ACC112 (cell line): Measurements from ENCODE around the gene CTNNBL1.

Experiments used
- H2AFZ ChIP-seq: fragments of 200-600 bp; sonication (generic); one replicate; pipeline ENCODE4 v1.6.0; 2017; ENCODE audit warnings: antibody characterized with exemption, low read length; ENCODE audit not compliant: unreplicated experiment
- H3K27ac ChIP-seq: fragments of 200-600 bp; sonication (generic); 2 replicates; pipeline ENCODE4 v1.5.1; 2014; ENCODE audit warnings: low read depth, mild to moderate bottlenecking, antibody characterized with exemption, low read length, moderate library complexity
- H3K27me3 ChIP-seq: fragments of 200-600 bp; sonication (generic); 2 replicates; pipeline ENCODE4 v1.6.1; 2014; ENCODE audit warnings: mild to moderate bottlenecking, antibody characterized with exemption, low read length, moderate library complexity, mixed read lengths; ENCODE audit not compliant: insufficient read depth
- H3K36me3 ChIP-seq: fragments of 200-600 bp; sonication (generic); 2 replicates; pipeline ENCODE4 v1.6.1; 2016; ENCODE audit warnings: mild to moderate bottlenecking, antibody characterized with exemption, low read length, moderate library complexity, mixed read lengths; ENCODE audit not compliant: insufficient read depth
- H3K4me1 ChIP-seq: fragments of 200-600 bp; sonication (generic); one replicate; pipeline ENCODE4 v1.6.1; 2016; ENCODE audit warnings: low read length, mixed read lengths; ENCODE audit not compliant: insufficient read depth, unreplicated experiment, control insufficient read depth
- H3K4me3 ChIP-seq: fragments of 200-600 bp; sonication (generic); 2 replicates; pipeline ENCODE4 v1.5.1; 2014; ENCODE audit warnings: mild to moderate bottlenecking, low read depth, low read length
- H3K79me2 ChIP-seq: fragments of 200-600 bp; sonication (generic); one replicate; pipeline ENCODE4 v1.6.0; 2016; ENCODE audit warnings: low read length; ENCODE audit not compliant: control insufficient read depth, unreplicated experiment, insufficient read depth

CTNNBL1 gene

DNA sequence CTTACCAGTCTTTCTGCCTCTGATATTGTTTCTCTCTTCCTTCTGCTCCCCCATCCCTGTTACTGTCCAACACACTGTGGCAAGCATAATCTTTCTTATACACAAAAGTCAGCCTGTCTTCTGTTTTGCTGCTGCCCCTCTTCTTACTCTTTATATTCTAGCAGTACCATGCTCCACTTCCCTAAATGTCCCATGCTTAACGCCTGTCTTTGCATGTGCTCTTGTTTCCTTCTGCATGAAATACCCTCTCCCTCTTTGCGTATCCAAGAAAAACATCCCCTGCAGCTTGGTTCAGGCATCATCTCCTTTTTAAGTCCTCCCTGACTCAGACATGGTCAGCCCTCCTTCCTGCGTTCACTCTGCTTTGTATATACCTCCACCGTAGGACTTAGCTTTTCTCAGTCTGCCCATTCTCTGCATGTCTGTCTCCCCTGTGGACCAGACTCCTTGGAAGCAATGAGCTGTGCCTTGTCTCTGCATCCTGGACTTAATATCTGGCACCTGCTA lies 103.9 kb downstream of the CTNNBL1 start:
- no peak overlapping the region for H3K27ac ChIP-seq
- H3K36me3 ChIP-seq: 0 out of 2 replicates have a peak, but pooled peaks cover 3% of the 10 kb centered on the region
- H3K4me3 ChIP-seq: no peak overlapping the region
- H3K27me3 ChIP-seq: no peaks in the 10 kb centered on the region
- no peak overlapping the region for H2AFZ ChIP-seq
- H3K4me1 ChIP-seq: no peaks in the 10 kb centered on the region
- H3K79me2 ChIP-seq: no peaks in the 10 kb centered on the region

DNA sequence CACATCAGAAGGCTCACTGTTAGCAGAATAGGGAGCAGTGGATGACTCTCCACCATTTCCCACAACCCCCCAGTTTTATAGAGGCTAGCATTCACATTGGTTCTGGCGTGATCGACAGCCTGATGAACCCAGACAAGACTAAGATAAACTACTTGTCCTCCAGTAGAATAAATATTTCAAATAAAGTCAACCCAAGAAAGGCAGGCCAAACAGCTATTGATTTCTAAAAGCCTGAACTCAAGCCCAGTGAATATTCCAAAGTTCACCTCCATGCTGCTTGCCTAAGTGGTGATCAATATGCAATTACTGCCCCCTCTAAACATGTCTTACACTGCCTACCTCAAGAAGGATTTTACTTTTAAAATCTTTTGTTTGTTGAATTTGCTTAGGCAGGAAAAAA lies 104.5 kb downstream of the CTNNBL1 start:
- Histone ChIP-seq H3K36me3 (0 out of 2 replicates have a peak, but pooled peaks cover 3% of the 10 kb centered on the region), H3K4me3 (no peak overlapping the region), H2AFZ (no peak overlapping the region), H3K27me3 (no peaks in the 10 kb centered on the region), H3K79me2 (no peaks in the 10 kb centered on the region), H3K27ac (no peak overlapping the region), H3K4me1 (no peaks in the 10 kb centered on the region)

DNA sequence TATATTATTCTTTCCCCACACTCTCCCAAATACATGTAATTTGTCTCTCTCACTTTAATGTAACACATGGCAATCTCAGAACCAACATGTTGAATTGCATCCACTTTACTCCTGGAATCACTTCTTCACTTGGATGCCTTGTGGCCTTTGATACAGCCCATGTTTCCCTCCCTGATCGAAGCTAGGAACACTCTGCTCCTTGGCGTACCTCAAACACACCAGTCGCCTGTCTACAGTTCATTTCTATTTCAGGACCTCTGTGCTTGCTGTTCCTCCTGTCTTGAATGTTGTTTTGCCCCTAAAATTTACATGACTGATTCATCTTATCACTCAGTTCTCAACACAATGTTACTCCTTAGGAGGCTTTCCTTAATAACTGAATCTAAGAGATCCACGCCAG lies 106.8 kb downstream of the CTNNBL1 start:
- no peak overlapping the region for H2AFZ ChIP-seq
- no peaks in the 10 kb centered on the region for H3K4me1 ChIP-seq
- no peak overlapping the region for H3K4me3 ChIP-seq
- peaks cover 3% of the 10 kb centered on the region; the same call in 1 of the 2 replicates for H3K36me3 ChIP-seq
- H3K27me3 ChIP-seq: no peaks in the 10 kb centered on the region
- H3K79me2 ChIP-seq: no peaks in the 10 kb centered on the region
- H3K27ac ChIP-seq: no peak overlapping the region

DNA sequence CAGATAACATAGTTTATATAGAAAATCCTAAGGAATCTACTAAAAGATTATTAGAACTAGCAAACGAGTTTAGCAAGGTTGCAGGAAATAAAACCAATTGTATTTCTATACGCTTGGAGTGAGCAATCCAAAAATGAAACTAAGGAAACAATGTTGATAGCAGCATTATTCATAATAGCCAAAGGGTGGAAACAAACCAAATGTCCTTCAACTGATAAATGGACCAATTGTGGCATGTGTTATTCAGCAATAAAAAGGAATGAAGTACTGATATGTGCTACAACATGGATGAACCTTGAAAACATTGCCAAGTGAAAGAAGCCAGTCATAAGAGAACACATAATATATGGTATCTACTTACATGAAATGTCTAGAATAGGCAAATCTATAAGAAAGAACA lies 108.1 kb downstream of the CTNNBL1 start:
- H3K4me1 ChIP-seq: no peaks in the 10 kb centered on the region

GRCh38 chr20:37803438-37804307 lies 109.8 kb downstream of the CTNNBL1 start:
- no peak overlapping the region for H2AFZ ChIP-seq
- H3K36me3 ChIP-seq: no peaks in the 10 kb centered on the region; the same call in 1 of the 2 replicates
- H3K27ac ChIP-seq: no peak overlapping the region
- H3K4me3 ChIP-seq: no peak overlapping the region
- no peaks in the 10 kb centered on the region for H3K4me1 ChIP-seq
- no peaks in the 10 kb centered on the region for H3K27me3 ChIP-seq
- no peaks in the 10 kb centered on the region for H3K79me2 ChIP-seq

More for the DNA sequence above, 108.1 kb downstream of the CTNNBL1 start:
- no peak overlapping the region for H3K27ac ChIP-seq
- no peak overlapping the region for H2AFZ ChIP-seq
- no peak overlapping the region for H3K4me3 ChIP-seq
- H3K79me2 ChIP-seq: no peaks in the 10 kb centered on the region
- no peaks in the 10 kb centered on the region; the same call in 1 of the 2 replicates for H3K36me3 ChIP-seq
- no peaks in the 10 kb centered on the region for H3K27me3 ChIP-seq

DNA sequence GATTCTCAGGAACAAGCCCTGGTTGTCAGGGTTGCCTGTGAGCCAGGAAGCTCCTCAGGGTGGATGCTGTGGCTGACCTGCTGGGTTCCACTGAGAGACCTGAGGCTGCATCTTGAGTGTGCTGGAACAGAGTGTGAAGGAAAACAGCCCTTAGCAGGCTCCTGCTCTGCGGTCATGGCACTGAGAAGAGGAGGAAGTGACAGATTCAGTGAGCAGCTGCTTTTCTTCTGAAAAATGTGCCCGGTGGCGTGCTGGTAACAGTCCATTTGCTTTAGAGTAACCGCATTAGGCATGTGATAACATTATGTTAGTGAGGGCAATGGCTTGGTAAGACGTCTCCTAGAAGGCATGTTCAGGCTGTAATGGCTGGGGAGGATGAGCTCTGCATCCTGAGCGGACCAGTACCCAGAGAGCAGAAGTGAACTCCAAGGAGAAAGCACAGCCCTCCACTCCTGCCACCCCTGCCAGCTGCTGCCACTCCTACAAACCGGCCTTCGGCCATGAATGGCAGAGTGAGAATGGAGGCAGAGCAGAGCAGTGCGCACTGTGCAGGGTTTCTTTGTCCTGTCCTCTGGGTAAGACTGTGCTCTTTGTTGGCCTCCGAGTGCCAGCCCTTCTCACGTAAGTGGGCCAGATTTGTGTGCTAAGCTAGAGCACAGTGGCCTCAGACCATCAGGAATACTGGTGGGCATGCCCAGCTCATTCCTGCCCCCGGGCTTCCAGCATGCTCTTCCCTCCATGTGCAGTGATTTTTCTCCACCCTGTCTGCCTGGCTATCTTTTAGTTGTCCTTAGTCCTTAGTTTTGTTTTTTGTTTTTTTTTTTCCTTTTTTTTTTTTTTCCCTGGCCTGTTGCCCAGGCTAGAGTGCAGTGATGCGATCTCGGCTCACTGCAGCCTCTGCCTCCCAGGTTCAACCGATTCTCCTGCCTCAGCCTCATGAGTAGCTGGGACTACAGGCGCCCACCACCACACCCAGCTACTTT lies 111.0 kb downstream of the CTNNBL1 start:
- Histone ChIP-seq H3K4me1 (no peaks in the 10 kb centered on the region), H3K79me2 (no peaks in the 10 kb centered on the region), H3K4me3 (no peak overlapping the region), H3K27me3 (no peaks in the 10 kb centered on the region), H3K36me3 (no peaks in the 10 kb centered on the region; the same call in 1 of the 2 replicates), H3K27ac (no peak overlapping the region), H2AFZ (no peak overlapping the region)

GRCh38 chr20:37807471-37808232 lies 113.8 kb downstream of the CTNNBL1 start:
- no peaks in the 10 kb centered on the region for H3K4me1 ChIP-seq
- no peak overlapping the region for H2AFZ ChIP-seq
- no peak overlapping the region for H3K27ac ChIP-seq
- H3K27me3 ChIP-seq: no peaks in the 10 kb centered on the region
- no peaks in the 10 kb centered on the region for H3K79me2 ChIP-seq
- H3K36me3 ChIP-seq: no peaks in the 10 kb centered on the region; the same call in 1 of the 2 replicates
- no peak overlapping the region for H3K4me3 ChIP-seq

DNA sequence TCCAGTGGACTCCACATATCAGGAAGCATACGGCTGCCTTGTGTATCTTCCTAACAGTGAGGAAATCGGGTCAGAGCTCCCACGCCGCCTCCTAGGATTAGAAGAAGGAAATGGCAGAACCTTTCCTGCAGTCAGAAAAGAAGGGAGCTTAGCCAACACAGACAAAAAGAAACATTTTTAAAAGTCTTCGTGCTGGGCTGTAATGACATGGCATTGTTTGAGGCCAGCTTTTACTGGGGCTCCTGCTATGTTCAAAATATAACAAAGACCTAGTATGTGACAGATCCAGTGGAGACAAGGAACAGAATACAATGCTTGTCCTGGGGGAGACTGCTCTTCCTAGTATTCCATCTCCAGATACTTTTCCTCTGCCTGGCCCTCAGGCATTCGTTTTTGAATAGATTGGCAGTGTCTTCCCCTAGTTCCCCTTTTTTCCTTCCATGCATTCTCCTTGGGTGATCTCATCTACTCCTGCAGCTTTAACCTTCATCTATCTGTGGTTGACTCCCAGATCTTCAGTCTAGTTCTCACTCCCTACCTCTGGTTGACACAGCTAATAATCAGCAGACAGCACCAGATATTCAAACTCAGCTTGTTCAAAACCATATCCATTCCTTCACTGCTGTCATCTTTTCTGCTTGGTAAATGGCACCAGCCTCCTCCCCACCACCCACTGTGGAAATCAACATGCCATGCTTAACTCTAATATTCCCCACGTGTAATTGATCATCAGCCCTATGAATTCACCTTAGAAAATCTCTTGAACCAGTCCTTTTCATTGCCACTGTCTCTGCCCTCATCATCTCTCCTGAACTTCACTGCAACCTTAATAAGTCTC lies 114.6 kb downstream of the CTNNBL1 start:
- no peaks in the 10 kb centered on the region for H3K27me3 ChIP-seq
- no peak overlapping the region for H3K4me3 ChIP-seq
- no peak overlapping the region for H2AFZ ChIP-seq
- H3K4me1 ChIP-seq: no peaks in the 10 kb centered on the region
- H3K27ac ChIP-seq: no peak overlapping the region
- H3K79me2 ChIP-seq: no peaks in the 10 kb centered on the region
- H3K36me3 ChIP-seq: no peaks in the 10 kb centered on the region; the same call in 1 of the 2 replicates

DNA sequence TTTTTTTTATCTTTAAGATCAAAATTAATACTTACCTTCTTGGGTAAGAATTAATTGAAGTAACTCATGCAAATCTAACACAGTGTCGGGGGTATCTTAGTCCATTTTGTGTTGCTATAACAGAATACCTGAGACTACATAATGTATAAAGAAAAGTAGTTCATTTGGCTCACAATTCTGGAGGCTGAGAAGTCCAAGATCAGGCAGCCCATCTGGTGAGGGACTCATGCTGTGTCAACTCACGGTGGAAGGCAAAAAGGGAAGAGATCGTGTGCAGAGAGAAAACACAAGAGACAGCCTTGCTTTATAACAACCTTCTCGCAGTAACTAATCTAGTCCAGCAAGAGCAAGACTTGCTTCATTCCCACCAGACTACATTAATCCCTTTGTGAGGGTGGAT lies 116.2 kb downstream of the CTNNBL1 start:
- Histone ChIP-seq H3K27me3 (no peaks in the 10 kb centered on the region), H3K4me3 (no peak overlapping the region), H3K79me2 (no peaks in the 10 kb centered on the region), H3K4me1 (no peaks in the 10 kb centered on the region), H2AFZ (no peak overlapping the region), H3K36me3 (no peaks in the 10 kb centered on the region), H3K27ac (no peak overlapping the region)
